IMR-90 (cell line): ENCODE data around the gene MCM3AP. TPM values are rescaled to one million over a fixed set of nuclear protein-coding genes. Genes with fewer than 3 reads are reported as not detected.
A peak's percentile ranks its signal among the peaks of the same experiment; 100 is the strongest.

Experiments used
- ATAC-seq: fragments of 200-7000 bp; cut with Tn5 transposase; 2 replicates; pipeline ENCODE4 v1.9.1; 2020; ENCODE audit warnings: low read depth, mild to moderate bottlenecking, moderate library complexity
- BruUV-seq: library from RNA; stranded (reverse); fragments of 400-500 nt; replicated peaks from 2 replicates; lab custom pipeline; 2021; lab: Mats Ljungman, UMichigan
- CTCF ChIA-PET: fragments of 300-600 bp; formaldehyde crosslinking; extraction: SDS; loops from one replicate; lab custom pipeline; 2021; ENCODE audit warnings: antibody characterized with exemption; lab: Yijun Ruan, JAX
- POLR2A ChIA-PET: fragments of 300-600 bp; sonication (Branson Sonifier 250); formaldehyde crosslinking; loops from one replicate; lab custom pipeline; 2022; ENCODE audit warnings: antibody characterized with exemption; ENCODE audit not compliant: unreplicated experiment; lab: Charles Lee
- DNase-seq: peaks from one replicate; pipeline ENCODE4 v3.0.0; 2013
- H2AFZ ChIP-seq: replicated peaks from 2 replicates; pipeline ENCODE3; 2013; ENCODE audit warnings: low read length, mild to moderate bottlenecking; ENCODE audit not compliant: poor library complexity
- H2AK5ac ChIP-seq: 2 replicates; pipeline ENCODE4 v1.6.1; 2013; ENCODE audit warnings: low read depth, low read length, inconsistent platforms
- H2AK9ac ChIP-seq: replicated peaks from 2 replicates; pipeline ENCODE3; 2013; ENCODE audit warnings: mild to moderate bottlenecking, low read depth, low read length, moderate library complexity; ENCODE audit not compliant: poor library complexity
- H2BK120ac ChIP-seq: 2 replicates; pipeline ENCODE4 v1.6.1; 2013; ENCODE audit warnings: low read depth, low read length, inconsistent platforms
- H2BK15ac ChIP-seq: 3 replicates; pipeline ENCODE4 v1.6.1; 2013; ENCODE audit warnings: low read depth, low read length, inconsistent platforms
- H2BK20ac ChIP-seq: 2 replicates; pipeline ENCODE4 v1.6.1; 2013; ENCODE audit warnings: low read depth, mild to moderate bottlenecking, inconsistent platforms, low read length, moderate library complexity
- H2BK5ac ChIP-seq: 2 replicates; pipeline ENCODE4 v1.6.1; 2013; ENCODE audit warnings: mild to moderate bottlenecking, low read depth, low read length, inconsistent platforms; ENCODE audit not compliant: poor library complexity, severe bottlenecking
- H3K14ac ChIP-seq: replicated peaks from 2 replicates; pipeline ENCODE4 v1.6.1; 2013; ENCODE audit warnings: low read depth, low read length, inconsistent platforms
- H3K18ac ChIP-seq: 2 replicates; pipeline ENCODE4 v1.6.1; 2013; ENCODE audit warnings: low read depth, low read length, control low read depth
- H3K23ac ChIP-seq: 2 replicates; pipeline ENCODE4 v1.6.1; 2013; ENCODE audit warnings: low read depth, low read length, inconsistent platforms
- H3K27ac ChIP-seq: 2 replicates; pipeline ENCODE4 v1.5.1; 2013; ENCODE audit warnings: mild to moderate bottlenecking, control low read depth, low read length; ENCODE audit not compliant: insufficient read depth
- H3K27me3 ChIP-seq: 2 replicates; pipeline ENCODE4 v1.6.1; 2013; ENCODE audit warnings: low read length; ENCODE audit not compliant: control insufficient read depth, insufficient read depth
- H3K36me3 ChIP-seq: 2 replicates; pipeline ENCODE4 v1.6.1; 2013; ENCODE audit warnings: low read length, mixed read lengths; ENCODE audit not compliant: control insufficient read depth, insufficient read depth
- H3K4ac ChIP-seq: 2 replicates; pipeline ENCODE4 v1.6.1; 2013; ENCODE audit warnings: low read depth, low read length, inconsistent platforms
- H3K4me1 ChIP-seq: 2 replicates; pipeline ENCODE4 v1.6.1; 2013; ENCODE audit warnings: low read length, mixed read lengths; ENCODE audit not compliant: control insufficient read depth, insufficient read depth
- H3K4me2 ChIP-seq: 2 replicates; pipeline ENCODE4 v1.6.1; 2013; ENCODE audit warnings: low read depth, mild to moderate bottlenecking, control low read depth, low read length, moderate library complexity
- H3K4me3 ChIP-seq: 2 replicates; pipeline ENCODE4 v1.5.1; 2013; ENCODE audit warnings: low read depth, mild to moderate bottlenecking, control low read depth, low read length, moderate library complexity; ENCODE audit not compliant: insufficient read depth
- H3K56ac ChIP-seq: 2 replicates; pipeline ENCODE4 v1.6.1; 2013; ENCODE audit warnings: low read length, inconsistent platforms; ENCODE audit not compliant: insufficient read depth; ENCODE audit errors: extremely low read depth
- H3K79me1 ChIP-seq, 2 experiments: 2 replicates each; pipeline ENCODE4 v1.6.1; 2013; ENCODE audit warnings: low read length in 2 of 2, inconsistent platforms in 1 of 2, low read depth in 1 of 2
- H3K9ac ChIP-seq: 2 replicates; pipeline ENCODE4 v1.6.1; 2013; ENCODE audit warnings: low read depth, low read length, control low read depth
- H3K9me1 ChIP-seq: 2 replicates; pipeline ENCODE4 v1.6.1; 2013; ENCODE audit warnings: low read length, inconsistent platforms; ENCODE audit not compliant: insufficient read depth
- H3K9me3 ChIP-seq: 2 replicates; pipeline ENCODE4 v1.6.1; 2013; ENCODE audit warnings: low read length; ENCODE audit not compliant: control insufficient read depth, insufficient read depth
- H4K20me1 ChIP-seq: 2 replicates; pipeline ENCODE4 v1.6.1; 2013; ENCODE audit warnings: low read length, inconsistent platforms; ENCODE audit not compliant: insufficient read depth
- H4K5ac ChIP-seq: 2 replicates; pipeline ENCODE4 v1.6.1; 2013; ENCODE audit warnings: mild to moderate bottlenecking, low read depth, low read length, control low read depth
- H4K8ac ChIP-seq, 2 experiments: 2 replicates each; pipeline ENCODE4 v1.6.1; 2013; ENCODE audit warnings: low read depth in 2 of 2, low read length in 2 of 2, control low read depth in 1 of 2, inconsistent platforms in 1 of 2
- H4K91ac ChIP-seq: 2 replicates; pipeline ENCODE4 v1.6.1; 2013; ENCODE audit warnings: low read depth, low read length, inconsistent platforms; ENCODE audit not compliant: insufficient read depth
- CHD1 ChIP-seq: IDR thresholded peaks from 2 replicates; pipeline ENCODE4 v1.6.1; 2012; ENCODE audit warnings: low read depth, low read length, improper control_type of control experiment
- CTCF ChIP-seq: conservative IDR thresholded peaks from 2 replicates; pipeline ENCODE4 v1.5.1; 2012; ENCODE audit warnings: mild to moderate bottlenecking, low read depth, low read length, improper control_type of control experiment
- MAFK ChIP-seq: IDR thresholded peaks from 2 replicates; pipeline ENCODE4 v1.6.1; 2012; ENCODE audit warnings: low read depth, low read length, improper control_type of control experiment
- MAZ ChIP-seq: IDR thresholded peaks from 2 replicates; pipeline ENCODE4 v1.6.1; 2012; ENCODE audit warnings: low read depth, mild to moderate bottlenecking, low read length, improper control_type of control experiment, moderate library complexity, borderline replicate concordance
- MXI1 ChIP-seq: IDR thresholded peaks from 2 replicates; pipeline ENCODE4 v1.6.1; 2012; ENCODE audit warnings: low read depth, mild to moderate bottlenecking, low read length, moderate library complexity, borderline replicate concordance
- POLR2A ChIP-seq: IDR thresholded peaks from 2 replicates; pipeline ENCODE4 v1.6.1; 2012; ENCODE audit warnings: mild to moderate bottlenecking, low read depth, low read length
- RAD21 ChIP-seq: IDR thresholded peaks from 2 replicates; pipeline ENCODE4 v1.6.1; 2012; ENCODE audit warnings: low read length, improper control_type of control experiment
- SMC3 ChIP-seq: fragments of 150-350 bp; IDR thresholded peaks from 2 replicates; pipeline ENCODE4 v1.6.1; 2016; ENCODE audit warnings: low read depth, mild to moderate bottlenecking, antibody characterized with exemption, low read length, moderate library complexity
- USF2 ChIP-seq: fragments of 150-350 bp; IDR thresholded peaks from 2 replicates; pipeline ENCODE4 v1.6.1; 2017; ENCODE audit warnings: mild to moderate bottlenecking, antibody characterized with exemption, low read length, low read depth
- WGBS, 2 experiments: methylation state at CpG; one replicate each; pipeline versions ENCODE4 v1.1.5 to v1.1.7; 2013; ENCODE audit warnings: missing lambda C conversion rate in 2 of 2; ENCODE audit not compliant: insufficient read length in 1 of 2; ENCODE audit errors: extremely low coverage in 2 of 2; 5-methylcytosine and 5-hydroxymethylcytosine counted together
- dilution Hi-C: fragments of 300-500 bp; cut with HindIII; formaldehyde crosslinking; loops from one replicate; pipeline ENCODE4 v1.14.3; 2018; ENCODE audit warnings: low sequenced_read_pairs; ENCODE audit not compliant: unreplicated experiment
- in situ Hi-C: fragments of 300-500 bp; cut with MboI; formaldehyde crosslinking; loops from 3 replicates; pipeline ENCODE4 v1.14.3; 2019; ENCODE audit warnings: low sequenced_read_pairs, inconsistent platforms, mixed read lengths
- intact Hi-C: fragments of 100-400 bp; cut with micrococcal nuclease; formaldehyde crosslinking; loops from 2 replicates; pipeline ENCODE4 v1.10.0; 2022
- polyA plus RNA-seq, 3 experiments: library from polyadenylated mRNA; depleted of rRNA; stranded (reverse); fragments of >200 nt; gene quantifications; 2 replicates each; pipeline ENCODE4 v1.2.3, GENCODE V29; 2012; ENCODE audit warnings: low replicate concordance in 1 of 3
- total RNA-seq: library from RNA; depleted of rRNA; stranded (reverse); fragments of >200 nt; gene quantifications from 2 replicates; pipeline ENCODE4 v1.2.3, GENCODE V29; 2012

Gene MCM3AP
- total and polyA plus RNA-seq, 2 of the 4 experiments (the other 2 are of a cell fraction) = 46.5 to 63.1 TPM

GRCh38 chr21:46285761-46286647 is 593 bp upstream of the MCM3AP start, which contains the start of gene YBEY:
YBEY (plus strand) TSS chr21:46286342; CDS start chr21:46286914, 572 bp downstream.
- Histone ChIP-seq H2BK15ac (no peak within 1 kb of the TSS), H3K27me3 (no peaks in the 10 kb centered on the region), H2BK20ac (no peak within 1 kb of the TSS), H3K9ac (peak within 1 kb of the TSS; percentile 92), H3K9me3 (no peaks in the 10 kb centered on the region), H3K56ac (peak within 1 kb of the TSS; percentile 89), H3K18ac (peak within 1 kb of the TSS; percentile 48), H2AK5ac (peak within 1 kb of the TSS; percentile 23), H3K36me3 (peaks cover 18% of the 10 kb centered on the region), H4K8ac (peak within 1 kb of the TSS; percentile 59 to 87), H3K27ac (peak within 1 kb of the TSS; percentile 95), H2AK9ac (peak within 1 kb of the TSS; percentile 89), H3K4me1 (peaks cover 12% of the 10 kb centered on the region), H4K5ac (peak within 1 kb of the TSS; percentile 82), H2BK120ac (peak within 1 kb of the TSS; percentile 38; the same call in 1 of the 2 replicates), H3K4me3 (peak within 1 kb of the TSS; percentile 69), H3K23ac (peak within 1 kb of the TSS; percentile 53), H3K9me1 (peaks cover 14% of the 10 kb centered on the region), H3K79me1 (peaks cover 13 to 58% of the 10 kb centered on the region in 2 experiments), H4K91ac (peak within 1 kb of the TSS; percentile 40; the same call in 1 of the 2 replicates), H3K4ac (peak within 1 kb of the TSS; percentile 86), H4K20me1 (peaks cover 9% of the 10 kb centered on the region), H3K14ac (peak within 1 kb of the TSS; percentile 93), H2AFZ (peak within 1 kb of the TSS; percentile 91), H3K4me2 (peak within 1 kb of the TSS; percentile 96), H2BK5ac (peak within 1 kb of the TSS; percentile 87)
- peak; percentile 91 for DNase-seq
- CTCF ChIA-PET = interaction anchor here (0.8 kb wide), 1 partner anchor 998 kb away, joined by 3 read pairs; the partner anchor contains the start of gene POFUT2
- intact Hi-C loops = loop anchor here (1.0 to 5.0 kb wide), 3 partner anchors 36 to 314 kb away; no protein-coding TSS in a partner anchor
- WGBS, 2 experiments = 0% methylated on average over 48 of the region's 105 CpGs; no CpG with 5 or more reads in 1 of the 2 experiments
- in situ Hi-C loops = no loop called here
- TF ChIP-seq RAD21 = peak; percentile 42; the same call in 1 of the 2 replicates
- TF ChIP-seq POLR2A = peak; percentile 71
- no peak for TF ChIP-seq CHD1
- TF ChIP-seq MAFK = 0 out of 2 replicates have a peak, but pooled peaks have one; percentile 4
- TF ChIP-seq SMC3 = peak; percentile 35
- peak; percentile 36 for TF ChIP-seq CTCF
- TF ChIP-seq USF2 = no peak
- peak; percentile 78; the same call in 1 of the 2 replicates for TF ChIP-seq MXI1
- peak; percentile 98 for TF ChIP-seq MAZ
- BruUV-seq = no TSS peak
- dilution Hi-C loops = no loop called here
- peak; percentile 89 for ATAC-seq
- POLR2A ChIA-PET = no interaction called here
